Gastrocnemius medialis (tissue), 4 donors: Measurements from ENCODE around the gene ANAPC7.

Source experiments
- POLR2A ChIP-seq, 2 donors: fragments of 450-650 bp; IDR thresholded peaks; one replicate each; pipeline ENCODE4 v1.6.1; 2017; ENCODE audit warnings: antibody characterized with exemption in 2 of 2, mild to moderate bottlenecking in 2 of 2, moderate library complexity in 2 of 2
- TF ChIP-seq, protein P1 (sequence below), 5 experiments: fragments of 450-650 bp in 3 of 5; fragments of 200-600 bp in 2 of 5; sonication (generic) in 2 of 5; IDR thresholded peaks in 4 of 5; conservative IDR thresholded peaks in 1 of 5; 1 replicate in 4 of 5; 2 replicates in 1 of 5; pipeline ENCODE4 v1.5.1; 2016 to 2019; ENCODE audit warnings: antibody characterized with exemption in 5 of 5, mild to moderate bottlenecking in 3 of 5, moderate library complexity in 3 of 5

DNA sequence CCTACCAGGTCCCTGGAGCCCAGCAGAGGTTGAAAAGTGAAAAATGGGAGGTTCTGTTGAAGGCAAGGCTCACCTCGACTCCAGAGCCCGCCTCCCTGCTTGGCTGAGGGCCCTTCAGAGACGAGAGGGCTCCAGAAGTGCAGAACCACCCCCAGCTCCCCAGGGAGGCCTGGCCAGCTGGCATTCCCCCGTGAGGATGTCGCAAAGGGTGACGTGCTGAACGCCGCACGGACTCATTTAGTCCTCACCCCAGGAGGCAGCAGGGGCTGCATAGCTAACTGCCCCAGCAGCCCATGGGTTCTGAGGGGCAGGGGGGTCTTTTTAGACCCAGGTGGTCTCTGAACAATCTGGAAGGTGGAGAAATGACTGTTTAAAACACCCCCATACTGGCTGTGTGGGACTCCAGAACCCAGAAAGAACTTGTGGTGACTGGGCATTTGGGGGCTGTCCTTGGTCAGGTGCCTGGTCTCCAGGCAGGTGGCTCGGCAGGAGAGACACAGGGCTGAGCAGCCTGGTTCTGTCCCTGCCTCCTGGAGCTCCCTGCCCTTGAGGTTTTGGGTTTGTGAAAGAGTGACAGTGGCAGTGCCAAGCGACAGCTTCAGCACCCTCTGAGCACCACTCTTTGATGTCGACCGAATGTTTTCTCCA is 32.0 kb downstream of the ANAPC7 start:
- TF ChIP-seq, protein P1, sequence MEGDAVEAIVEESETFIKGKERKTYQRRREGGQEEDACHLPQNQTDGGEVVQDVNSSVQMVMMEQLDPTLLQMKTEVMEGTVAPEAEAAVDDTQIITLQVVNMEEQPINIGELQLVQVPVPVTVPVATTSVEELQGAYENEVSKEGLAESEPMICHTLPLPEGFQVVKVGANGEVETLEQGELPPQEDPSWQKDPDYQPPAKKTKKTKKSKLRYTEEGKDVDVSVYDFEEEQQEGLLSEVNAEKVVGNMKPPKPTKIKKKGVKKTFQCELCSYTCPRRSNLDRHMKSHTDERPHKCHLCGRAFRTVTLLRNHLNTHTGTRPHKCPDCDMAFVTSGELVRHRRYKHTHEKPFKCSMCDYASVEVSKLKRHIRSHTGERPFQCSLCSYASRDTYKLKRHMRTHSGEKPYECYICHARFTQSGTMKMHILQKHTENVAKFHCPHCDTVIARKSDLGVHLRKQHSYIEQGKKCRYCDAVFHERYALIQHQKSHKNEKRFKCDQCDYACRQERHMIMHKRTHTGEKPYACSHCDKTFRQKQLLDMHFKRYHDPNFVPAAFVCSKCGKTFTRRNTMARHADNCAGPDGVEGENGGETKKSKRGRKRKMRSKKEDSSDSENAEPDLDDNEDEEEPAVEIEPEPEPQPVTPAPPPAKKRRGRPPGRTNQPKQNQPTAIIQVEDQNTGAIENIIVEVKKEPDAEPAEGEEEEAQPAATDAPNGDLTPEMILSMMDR (IDR thresholded peaks at IDR 0.05 in 4 of 5, conservative IDR thresholded peaks at IDR 0.05 in 1 of 5) = no peak
- TF ChIP-seq POLR2A (IDR thresholded peaks at IDR 0.05) = no peak
